Stimulated activated CD4-positive, alpha-beta T cell treated with anti-CD3 and anti-CD28 coated beads, Interleukin-4, amount 100 ng/mL, for 1 hour (primary cell): Measurements from ENCODE around the gene CTTN.

ENCODE experiments used
- DNase-seq: peaks from one replicate; pipeline ENCODE4 v3.0.0-alpha.2; 2020

Gene CTTN

DNA sequence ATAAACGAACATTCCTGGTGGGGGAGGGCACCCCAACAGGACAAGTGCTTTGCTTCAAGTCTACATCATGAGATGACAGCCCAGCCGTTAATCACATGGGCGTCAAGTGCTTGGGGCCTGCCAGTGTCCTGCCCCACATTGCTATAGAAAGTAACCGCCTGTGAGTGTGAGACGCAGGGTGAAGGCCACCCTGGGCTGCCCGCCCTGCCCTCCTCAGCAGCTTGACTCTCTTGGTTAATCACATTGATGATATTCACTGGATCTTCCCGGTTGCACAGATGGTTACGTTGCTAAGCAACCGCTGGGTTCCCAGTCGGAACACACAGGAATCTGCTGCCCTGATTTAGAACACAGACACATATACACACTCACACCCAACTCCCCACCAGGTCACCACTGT, 79.3 kb downstream of the CTTN start:
- DNase-seq, result no peak

DNA sequence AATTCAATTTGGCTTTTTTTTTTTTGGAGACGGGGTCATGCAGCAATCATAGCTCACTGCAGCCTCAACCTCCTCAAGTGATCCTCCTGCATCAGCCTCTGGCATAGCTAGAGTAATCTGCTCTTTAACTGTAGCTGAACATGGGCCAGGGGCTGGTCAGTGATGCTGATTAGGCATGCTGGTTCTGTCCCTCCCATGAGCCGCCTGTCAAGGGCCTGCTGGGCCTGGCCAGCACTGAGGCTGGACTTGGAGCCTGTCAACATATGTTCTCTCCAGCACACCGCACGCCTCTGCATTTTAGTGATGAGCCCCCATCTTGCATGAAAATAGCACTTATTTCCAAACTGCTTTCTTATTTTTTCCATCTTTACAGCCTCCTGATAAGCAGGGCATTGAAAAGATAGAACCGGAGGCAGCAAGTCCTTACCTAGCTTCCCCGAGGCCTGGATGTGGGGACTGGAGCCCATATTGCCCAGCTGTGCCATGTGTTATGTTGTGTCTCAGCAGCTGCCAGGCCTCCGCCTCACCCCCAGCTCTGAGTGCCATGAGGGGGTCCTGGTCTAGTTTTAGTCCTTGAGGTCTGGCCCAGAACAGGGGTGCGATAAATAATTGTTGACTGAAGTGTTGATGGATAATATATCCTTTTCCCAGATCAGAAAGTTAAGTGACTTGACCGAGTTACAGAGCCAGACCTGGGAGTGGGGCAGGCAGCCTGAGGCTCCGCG, 80.0 kb downstream of the CTTN start:
- DNase-seq, result no peak

DNA sequence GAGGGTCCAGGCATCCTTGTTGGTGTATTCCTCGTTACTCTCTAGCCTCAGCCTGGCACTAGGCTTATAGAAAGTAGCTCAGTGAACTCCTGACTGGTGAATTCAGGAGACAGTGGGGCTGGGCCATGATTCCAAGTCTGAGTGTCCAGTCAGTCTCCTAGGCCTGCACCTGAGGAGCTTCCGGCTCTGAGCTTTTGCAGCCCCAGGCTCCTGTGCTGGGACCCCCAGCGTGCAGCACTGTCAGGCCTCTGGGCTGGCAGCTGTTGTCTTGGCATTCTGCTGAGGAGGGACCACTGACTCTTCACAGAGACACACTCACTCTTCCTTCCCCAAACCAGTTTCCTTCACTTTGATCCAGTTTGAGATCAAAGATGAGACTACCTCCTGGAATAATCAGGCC, 82.4 kb downstream of the CTTN start:
- DNase-seq, result no peak

DNA sequence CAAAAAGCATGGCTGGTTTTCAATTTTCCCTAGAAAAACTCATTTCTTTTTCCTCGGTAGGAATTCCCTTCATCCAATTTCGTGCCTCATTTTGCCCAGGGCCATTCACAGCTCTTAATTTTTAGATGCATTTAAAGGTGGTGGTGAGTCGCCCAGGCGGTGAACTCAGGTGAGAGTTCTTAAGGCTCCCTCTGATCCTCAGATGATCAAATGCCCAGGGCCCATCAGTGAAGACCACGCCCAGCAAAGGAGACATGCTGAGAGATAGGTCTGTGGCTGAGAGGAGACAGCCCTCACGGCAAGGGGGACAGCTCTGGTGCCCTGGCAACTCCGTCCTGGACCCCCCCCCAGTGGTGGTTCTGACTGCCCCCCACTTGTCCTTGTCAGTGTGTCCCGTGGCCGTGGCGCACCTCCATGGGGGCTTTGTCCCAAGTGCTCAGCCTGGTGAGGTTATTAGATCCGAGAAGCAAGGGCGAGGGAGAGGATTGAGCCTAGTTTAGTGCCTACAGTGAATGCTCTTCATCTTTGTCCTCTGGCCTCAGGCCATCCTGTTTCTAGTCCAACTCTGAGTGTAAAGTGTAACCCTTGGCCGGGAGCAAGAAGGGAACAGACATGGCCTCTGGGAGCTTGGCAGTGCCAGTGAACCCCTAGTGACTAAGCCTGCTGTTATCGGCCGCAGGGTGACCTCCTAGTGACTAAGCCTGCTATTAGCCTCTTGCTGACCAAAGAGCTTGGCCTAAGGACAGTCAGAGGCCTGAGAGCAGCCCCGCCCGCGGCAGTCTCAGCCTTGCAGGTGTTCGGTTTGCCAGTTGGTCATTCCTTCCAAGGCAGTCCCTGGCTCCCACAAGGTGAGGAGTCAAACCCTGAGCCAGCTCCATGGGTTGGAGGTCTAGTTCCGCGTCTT, 83.5 kb downstream of the CTTN start:
- DNase-seq, result no peak

DNA sequence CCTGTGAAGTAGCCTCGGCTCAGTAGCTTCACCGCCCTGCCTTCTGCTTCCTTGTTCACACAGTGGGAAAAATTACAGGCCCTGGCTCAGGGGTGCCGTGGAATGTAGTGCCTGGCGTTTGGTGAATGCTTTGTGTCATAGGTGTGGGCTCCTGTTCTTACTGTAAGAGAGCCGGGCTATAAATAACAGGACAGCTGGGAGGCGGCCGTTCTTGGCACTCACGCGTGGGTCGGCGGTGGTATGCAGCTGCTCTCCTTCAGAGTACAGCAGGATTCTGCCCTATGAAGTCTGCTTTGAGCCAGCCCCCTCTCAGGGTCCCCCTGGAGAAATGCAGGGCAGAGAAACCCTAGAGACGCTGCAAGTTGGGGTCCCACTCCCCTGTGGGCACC, 84.2 kb downstream of the CTTN start:
- DNase-seq, result no peak

DNA sequence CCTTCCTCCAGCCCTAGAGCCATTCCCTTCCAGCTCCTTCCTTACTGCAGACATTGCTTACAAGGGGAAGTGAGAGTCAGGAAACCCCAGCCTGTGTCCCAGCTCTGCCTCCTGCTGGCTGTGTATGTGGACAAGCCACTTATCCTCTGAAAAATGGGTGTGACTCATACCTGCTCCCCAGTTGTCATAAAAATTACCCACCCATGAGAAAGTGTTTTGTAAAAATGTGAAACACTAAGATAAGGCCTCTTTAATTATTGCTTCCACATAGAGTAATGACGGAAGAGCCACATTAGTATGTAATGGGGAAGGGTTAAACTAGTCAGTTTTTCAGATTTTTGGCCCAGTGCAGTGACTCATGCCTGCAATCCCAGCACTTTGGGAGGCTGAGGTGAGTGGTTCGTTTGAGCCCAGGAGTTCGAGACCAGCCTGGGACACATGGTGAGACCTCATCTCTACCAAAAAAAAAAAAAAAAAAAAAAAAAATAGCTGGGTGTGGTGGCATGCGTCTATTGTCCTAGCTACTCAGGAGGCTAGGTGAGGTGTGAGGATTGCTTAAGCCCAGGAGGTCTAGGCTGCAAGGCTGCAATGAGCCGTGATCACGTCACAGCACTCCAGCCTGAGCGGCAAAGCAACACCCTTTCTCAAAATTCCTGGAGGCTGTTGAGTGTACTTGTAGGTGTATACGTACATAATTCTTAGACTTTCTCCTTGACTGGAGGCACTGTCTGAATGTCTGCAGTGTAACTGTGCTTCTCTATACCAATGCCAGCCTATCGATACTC, 84.9 kb downstream of the CTTN start:
- no peak for DNase-seq

DNA sequence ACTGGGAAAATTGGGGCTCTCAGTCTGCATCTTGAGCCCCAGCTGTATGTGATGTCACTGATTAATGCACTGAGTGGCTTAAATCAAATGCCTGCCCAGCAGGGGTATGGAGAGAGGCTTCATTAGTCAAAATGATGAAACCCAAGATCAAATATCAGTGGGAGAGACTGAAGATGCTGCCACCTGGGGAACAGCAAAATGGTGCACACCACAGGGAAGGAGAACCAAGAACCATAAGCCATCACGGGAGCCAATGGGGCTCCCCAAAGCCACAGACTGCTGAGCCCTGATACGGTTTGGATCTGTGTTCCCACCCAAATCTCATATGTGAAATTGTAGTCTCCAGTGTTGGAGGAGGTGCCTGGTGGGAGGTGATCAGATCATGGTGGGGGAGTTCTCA, 85.6 kb downstream of the CTTN start:
- no peak for DNase-seq

DNA sequence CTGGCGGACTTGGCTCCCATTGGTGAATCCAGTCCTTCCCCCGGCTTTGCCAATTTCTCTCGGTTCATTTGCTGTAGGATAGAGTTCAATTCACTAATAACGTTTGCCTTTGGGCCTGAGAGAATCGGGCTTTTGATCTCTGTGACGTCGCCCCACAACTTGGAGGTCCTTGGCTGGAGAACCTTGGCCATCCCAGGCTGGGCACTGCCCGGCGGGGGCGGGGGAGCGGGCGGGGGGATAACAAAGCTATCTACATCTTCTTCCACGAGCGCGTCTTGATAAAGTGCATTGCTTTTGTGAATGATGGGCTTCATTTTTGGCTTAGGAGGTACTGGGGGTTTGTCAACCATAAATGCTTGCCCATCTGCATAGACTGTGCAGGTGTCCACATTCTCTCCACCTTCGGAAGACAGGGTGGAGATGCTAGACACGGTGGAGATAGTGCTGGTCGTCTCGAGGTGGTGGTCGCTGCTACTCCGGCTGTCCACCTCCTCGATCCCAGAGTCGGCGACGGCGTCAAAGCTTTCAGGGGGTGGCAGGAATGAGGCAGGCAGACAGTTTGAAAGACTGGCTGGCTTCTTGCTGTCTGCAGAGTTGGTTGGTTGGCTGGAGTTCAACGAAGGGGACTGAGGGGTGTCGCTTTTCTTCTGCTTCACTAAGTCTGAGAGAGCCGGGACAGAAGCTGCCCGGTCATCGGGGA, 87.1 kb downstream of the CTTN start:
- DNase-seq, result no peak

DNA sequence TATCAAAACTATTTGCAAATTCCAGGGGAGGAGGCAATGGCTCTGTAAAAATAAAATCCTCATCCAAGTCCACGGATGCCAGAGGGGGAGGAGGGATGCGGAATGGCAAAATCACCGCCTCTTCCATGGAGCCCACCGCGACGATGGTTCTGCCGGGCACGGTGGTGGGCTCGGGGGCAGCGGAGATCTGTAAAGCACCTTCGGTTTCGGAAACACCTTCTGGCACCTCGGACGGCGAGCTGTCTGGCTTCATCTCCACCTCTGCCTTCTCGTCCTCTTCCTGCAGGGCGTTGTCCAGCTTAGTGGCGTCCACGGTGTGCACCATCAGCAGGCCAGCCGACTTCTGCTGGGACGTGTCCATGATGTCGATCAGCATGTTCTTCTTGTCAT, 87.7 kb downstream of the CTTN start:
- no peak for DNase-seq
